SK-N-MC (cell line): ENCODE measurements around the gene CHD8.

Experiments
- EZH2 ChIP-seq: fragments of 200-600 bp; sonication (generic); IDR thresholded peaks from one replicate; pipeline ENCODE4 v1.6.1; 2017; ENCODE audit warnings: antibody characterized with exemption
- POLR2AphosphoS5 ChIP-seq: IDR thresholded peaks from 2 replicates; pipeline ENCODE4 v1.6.1; 2012; ENCODE audit warnings: mild to moderate bottlenecking, low read depth, low read length, borderline replicate concordance

- no peak for TF ChIP-seq POLR2AphosphoS5
- no peak for TF ChIP-seq EZH2
Observed at GRCh38 chr14:21369949-21370679, 85.8 kb downstream of the CHD8 start.
